Loucy (cell line): ENCODE results near the gene CD34.

Source experiments
- CTCF ChIP-seq: fragments of 200-600 bp; sonication (generic); conservative IDR thresholded peaks from 2 replicates; pipeline ENCODE4 v1.5.1; 2014; ENCODE audit warnings: mild to moderate bottlenecking, antibody characterized with exemption, low read length
- EZH2phosphoT487 ChIP-seq: fragments of 200-600 bp; IDR thresholded peaks from 2 replicates; pipeline ENCODE4 v1.6.1; 2018; ENCODE audit warnings: antibody characterized with exemption, mild to moderate bottlenecking, moderate library complexity, borderline replicate concordance

GRCh38 chr1:207863893-207864535, 46.9 kb downstream of the CD34 start:
- TF ChIP-seq CTCF (peak; percentile 47), EZH2phosphoT487 (no peak)
